Pancreas (tissue), 10 donors: ENCODE results near the gene ZDHHC11. TPM values are rescaled to one million over a fixed set of nuclear protein-coding genes. Genes with fewer than 3 reads are reported as not detected.

Experiments
- ATAC-seq, 4 donors: fragments of 200-7000 bp; cut with Tn5 transposase; one replicate each; pipeline versions ENCODE4 v1.8.0 to v1.9.1; 2020; ENCODE audit warnings: mild to moderate bottlenecking in 4 of 4, moderate library complexity in 4 of 4
- DNase-seq, 6 donors: peaks; one replicate each; pipeline ENCODE4 v3.0.0-alpha.2; 2020
- FAIRE-seq: peaks from 2 replicates; lab custom pipeline; 2012; peaks lifted over from hg19 to GRCh38; lab: Jason Lieb, UNC
- H3K27ac ChIP-seq, 4 donors: fragments of 200-600 bp; sonication (generic); 1 replicate in 3 of 4; 2 replicates in 1 of 4; pipeline versions ENCODE4 v1.5.0 to v1.8.0; 2020
- H3K27me3 ChIP-seq, 4 donors: fragments of 200-600 bp; one replicate each; pipeline ENCODE4 v1.8.0; 2021
- H3K36me3 ChIP-seq, 3 donors: fragments of 200-600 bp; sonication (generic) in 1 of 3; one replicate each; pipeline versions ENCODE4 v1.5.0 to v1.8.0; 2020 to 2021
- H3K4me1 ChIP-seq, 3 donors: fragments of 200-600 bp; one replicate each; pipeline ENCODE4 v1.8.0; 2021
- H3K4me3 ChIP-seq, 4 donors: fragments of 200-600 bp; sonication (generic) in 2 of 4; one replicate each; pipeline versions ENCODE4 v1.5.0 to v1.8.0; 2020 to 2021
- H3K9me3 ChIP-seq, 4 donors: fragments of 200-600 bp; one replicate each; pipeline ENCODE4 v1.8.0; 2021
- CTCF ChIP-seq, 4 donors: fragments of 200-600 bp; sonication (generic) in 3 of 4; IDR thresholded peaks; one replicate each; pipeline versions ENCODE4 v1.5.0 to v1.8.0; 2021; ENCODE audit warnings: antibody characterized with exemption in 4 of 4
- WGBS, 2 donors: extraction: QIAGEN DNeasy Blood & Tissue Kit; methylation state at CpG; one replicate each; pipeline ENCODE4 v1.1.7; 2013; 5-methylcytosine and 5-hydroxymethylcytosine counted together
- intact Hi-C, 3 donors: fragments of 100-400 bp; cut with DNase I; formaldehyde crosslinking; loops; one replicate each; pipeline versions ENCODE4 v1.11.1 to v1.14.2; 2022
- polyA plus RNA-seq, 2 donors: library from polyadenylated mRNA; stranded (reverse); fragments of 200-250 nt; gene quantifications; one replicate each; pipeline ENCODE4 v1.2.3, GENCODE V29; 2013
- total RNA-seq, 6 donors: library from RNA; stranded (reverse); fragmentation: NEBNext Ultra II Directional in 4 of 6; extraction: Animal tissue kit (Norgen Biotek cat#: 25700) in 4 of 6; gene quantifications; one replicate each; pipeline versions ENCODE4 v1.2.1 to v1.2.4, GENCODE V29; 2021 to 2023
- donor health status: healthy with polysubstance abuse.
- donor health status: DM: no; HTN: no; CAD: no; lungs with moderate emphysema.
- donor health status: DM: no; HTN: no; CAD: no.
- donor health status: control.
- donor health status: control.
- donor health status: Bipolar disorder and iron deficiency.
- donor health status: DM: yes; HTN: yes; CAD: no.
- donor health status: DM: no; HTN: no; CAD: no.
- donor health status: DM: no; HTN: no; CAD: no.
- donor health status: DM: yes; HTN: yes; CAD: no.

Gene ZDHHC11
- total and polyA plus RNA-seq, 8 donors: 3.6 to 18.1 (median 7.8) TPM

- H3K4me3 ChIP-seq: no peak overlapping the region
- H3K9me3 ChIP-seq: no peaks in the 10 kb centered on the region
- FAIRE-seq: no peak
- no peak overlapping the region for H3K27ac ChIP-seq
- DNase-seq: peak in 1 of 6 donors; percentile 61
- peaks cover 6 to 63% (median 19%) of the 10 kb centered on the region in 3 donors for H3K36me3 ChIP-seq
- no peaks in the 10 kb centered on the region for H3K27me3 ChIP-seq
- peak in 1 of 4 donors; percentile 33 for ATAC-seq
- WGBS, 2 donors: 91 to 93% methylated on average over 16 of the region's 16 CpGs
- no peak for TF ChIP-seq CTCF (IDR thresholded peaks at IDR 0.05)
- intact Hi-C loops: no loop called here
- H3K4me1 ChIP-seq: no peaks in the 10 kb centered on the region
Observed at GRCh38 chr5:884345-885126, 33.8 kb upstream of the ZDHHC11 start.

DNA sequence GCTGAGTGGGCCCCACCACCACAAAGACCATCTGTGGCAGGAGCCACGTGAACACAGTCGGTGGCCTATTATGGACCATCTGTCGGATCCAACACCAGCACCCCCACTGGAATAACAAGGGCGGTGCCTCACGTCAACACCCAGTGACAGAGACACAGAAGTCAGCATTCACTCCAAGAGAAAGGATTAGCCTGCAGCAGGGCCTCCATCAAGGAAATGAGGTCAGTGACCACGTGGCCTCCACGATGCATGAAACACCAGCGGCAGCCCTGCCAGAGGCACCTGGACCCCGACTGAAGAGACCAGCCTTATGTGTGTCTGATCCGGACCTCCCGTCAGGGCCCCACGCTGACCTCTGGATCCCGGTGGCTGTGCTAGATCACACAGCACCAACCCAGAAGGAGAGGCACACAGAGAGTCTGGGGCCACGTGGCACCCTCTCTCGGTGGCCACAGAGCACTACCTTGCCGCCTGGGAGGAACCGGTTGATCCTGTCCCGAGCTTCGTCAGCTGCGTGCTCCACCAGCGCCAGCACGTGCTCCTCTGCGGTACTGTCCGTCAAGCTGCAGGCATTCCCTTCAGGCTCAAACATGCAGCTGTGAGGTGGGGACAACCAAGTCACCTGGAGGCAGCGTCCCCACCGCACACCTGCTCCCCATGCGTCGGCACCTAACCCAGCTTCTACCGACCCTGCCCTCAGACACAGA, 32.8 kb upstream of the ZDHHC11 start:
- Histone ChIP-seq H3K27ac (no peak overlapping the region), H3K4me1 (no peaks in the 10 kb centered on the region), H3K36me3 (peaks cover 6 to 59% (median 19%) of the 10 kb centered on the region in 3 donors), H3K27me3 (no peaks in the 10 kb centered on the region), H3K9me3 (no peaks in the 10 kb centered on the region), H3K4me3 (no peak overlapping the region)
- WGBS, 2 donors: 95% methylated on average over 29 of the region's 29 CpGs
- TF ChIP-seq CTCF (IDR thresholded peaks at IDR 0.05): no peak
- ATAC-seq (no peak), FAIRE-seq (no peak), DNase-seq (peak in 1 of 6 donors; percentile 42)
- intact Hi-C loops: no loop called here

DNA sequence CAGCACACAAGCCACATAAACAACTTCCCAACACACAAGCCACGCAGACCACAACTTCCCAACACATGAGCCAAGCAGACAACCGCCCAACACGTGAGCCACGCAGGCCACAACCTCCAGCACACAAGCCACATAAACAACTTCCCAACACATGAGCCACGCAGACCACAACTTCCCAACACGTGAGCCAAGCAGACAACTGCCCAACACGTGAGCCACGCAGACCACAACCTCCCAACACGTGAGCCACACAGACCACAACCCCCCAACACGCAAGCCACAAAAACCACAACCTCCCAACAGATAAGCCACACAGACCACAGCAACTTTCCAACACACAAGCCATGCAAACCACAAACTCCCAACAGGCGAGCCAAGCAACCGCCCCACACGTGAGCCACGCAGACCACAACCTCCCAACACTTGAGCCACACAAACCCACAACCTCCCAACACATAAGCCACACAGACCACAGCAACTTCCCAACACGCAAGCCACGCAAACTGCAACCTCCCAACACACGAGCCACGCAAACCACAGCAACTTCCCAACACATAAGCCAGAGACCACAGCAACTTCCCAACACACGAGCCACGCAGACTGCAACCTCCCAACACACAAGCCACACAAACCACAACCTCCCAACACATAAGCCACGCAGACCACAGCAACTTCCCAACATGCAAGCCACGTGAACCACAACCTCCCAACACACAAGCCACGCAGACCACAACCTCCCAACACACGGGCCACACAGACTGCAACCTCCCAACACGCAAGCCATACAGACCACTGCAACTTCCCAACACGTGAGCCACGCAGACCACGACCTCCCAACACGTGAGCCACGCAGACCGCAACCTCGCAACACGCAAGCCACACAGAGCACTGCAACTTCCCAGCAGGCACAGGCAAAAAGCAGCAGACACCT, 31.7 kb upstream of the ZDHHC11 start:
- H3K27ac ChIP-seq: no peak overlapping the region
- FAIRE-seq: no peak
- 95% methylated on average over 33 of the region's 33 CpGs for WGBS, 2 donors
- DNase-seq: no peak
- no peaks in the 10 kb centered on the region for H3K27me3 ChIP-seq
- H3K36me3 ChIP-seq: peaks cover 6 to 61% (median 19%) of the 10 kb centered on the region in 3 donors
- TF ChIP-seq CTCF (IDR thresholded peaks at IDR 0.05): no peak
- ATAC-seq: no peak
- H3K4me1 ChIP-seq: no peaks in the 10 kb centered on the region
- intact Hi-C loops: no loop called here
- no peak overlapping the region for H3K4me3 ChIP-seq
- no peaks in the 10 kb centered on the region for H3K9me3 ChIP-seq

DNA sequence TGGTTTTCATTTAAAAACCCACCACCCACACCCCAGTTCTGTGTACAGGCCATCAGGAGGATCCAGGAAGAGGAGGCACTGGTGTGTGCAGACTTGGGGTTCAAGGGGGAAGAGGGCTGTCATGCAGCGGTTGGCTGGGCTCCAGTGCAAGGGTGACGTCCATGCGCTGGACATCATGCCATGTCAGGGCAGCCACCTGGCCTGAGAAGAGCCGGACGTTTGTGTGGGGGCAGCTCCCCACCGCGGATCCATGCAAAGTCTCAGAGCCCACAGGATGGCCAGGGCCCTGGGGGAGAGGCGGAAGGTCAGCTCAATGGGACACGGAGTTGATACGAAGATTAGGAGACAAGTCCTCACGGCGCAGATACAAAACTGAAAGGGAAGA, 30.8 kb upstream of the ZDHHC11 start:
- ATAC-seq: no peak
- Histone ChIP-seq H3K27me3 (no peaks in the 10 kb centered on the region), H3K9me3 (no peaks in the 10 kb centered on the region), H3K4me1 (no peaks in the 10 kb centered on the region), H3K36me3 (peaks cover 6 to 57% (median 19%) of the 10 kb centered on the region in 3 donors), H3K27ac (no peak overlapping the region), H3K4me3 (no peak overlapping the region)
- peak in 1 of 6 donors; percentile 48 for DNase-seq
- FAIRE-seq: no peak
- no peak for TF ChIP-seq CTCF (IDR thresholded peaks at IDR 0.05)
- intact Hi-C loops: no loop called here
- 91 to 92% methylated on average over 12 of the region's 12 CpGs for whole genome bisulfite sequencing, 2 donors
